Suprapubic skin (tissue), 4 donors: ENCODE data around the gene RNF11. TPM values are rescaled to one million over a fixed set of nuclear protein-coding genes. Genes with fewer than 3 reads are reported as not detected.
"Not testable (repeated sequence)": the region's sequence is repeated elsewhere in the genome, so short reads cannot be mapped to it uniquely, and the experiment has no call there.

Source experiments
- DNase-seq, 2 donors: peaks; one replicate each; pipeline ENCODE4 v3.0.0-alpha.2; 2019; ENCODE audit warnings: low spot score in 2 of 2
- H3K27ac ChIP-seq: fragments of 200-600 bp; sonication (generic); one replicate; pipeline ENCODE4 v1.5.1; 2019
- H3K27me3 ChIP-seq: fragments of 200-600 bp; sonication (generic); one replicate; pipeline ENCODE4 v1.5.1; 2019
- H3K36me3 ChIP-seq: fragments of 200-600 bp; sonication (generic); one replicate; pipeline ENCODE4 v1.5.1; 2019
- H3K4me1 ChIP-seq: fragments of 200-600 bp; sonication (generic); one replicate; pipeline ENCODE4 v1.5.1; 2019
- H3K4me3 ChIP-seq: fragments of 200-600 bp; sonication (generic); one replicate; pipeline ENCODE4 v1.5.1; 2019; ENCODE audit warnings: mild to moderate bottlenecking
- H3K9me3 ChIP-seq: fragments of 200-600 bp; sonication (generic); one replicate; pipeline ENCODE4 v1.5.1; 2019
- CTCF ChIP-seq, 2 donors: fragments of 200-600 bp in 1 of 2; fragments of 450-650 bp in 1 of 2; sonication (generic) in 1 of 2; IDR thresholded peaks; one replicate each; pipeline ENCODE4 v1.5.1; 2016 to 2019; ENCODE audit warnings: antibody characterized with exemption in 2 of 2, mild to moderate bottlenecking in 1 of 2, moderate library complexity in 1 of 2
- EP300 ChIP-seq: sonication (generic); formaldehyde crosslinking; IDR thresholded peaks from one replicate; pipeline ENCODE4 v1.6.1; 2017; ENCODE audit warnings: antibody characterized with exemption
- POLR2A ChIP-seq, 2 donors: fragments of 450-650 bp; IDR thresholded peaks; one replicate each; pipeline ENCODE4 v1.6.1; 2017; ENCODE audit warnings: antibody characterized with exemption in 2 of 2, mild to moderate bottlenecking in 2 of 2, moderate library complexity in 2 of 2
- POLR2AphosphoS5 ChIP-seq, 3 donors: sonication (generic); formaldehyde crosslinking; IDR thresholded peaks; one replicate each; pipeline ENCODE4 v1.6.1; 2017; ENCODE audit warnings: antibody characterized with exemption in 3 of 3
- WGBS: methylation state at CpG from one replicate; pipeline ENCODE4 v1.1.5; 2018; 5-methylcytosine and 5-hydroxymethylcytosine counted together
- total RNA-seq, 4 donors: library from RNA; depleted of rRNA; stranded (reverse); fragments of >200 nt; gene quantifications; one replicate each; pipeline ENCODE4 v1.1.0, GENCODE V29; 2016

RNF11 gene
- total RNA-seq, 4 donors from 2014 or later: 80.8 to 93.1 (median 81.5) TPM

- Histone ChIP-seq H3K4me3 (no peak overlapping the region), H3K4me1 (peaks cover 13% of the 10 kb centered on the region), H3K27me3 (no peaks in the 10 kb centered on the region), H3K9me3 (no peaks in the 10 kb centered on the region), H3K27ac (no peak overlapping the region), H3K36me3 (peaks cover 4% of the 10 kb centered on the region)
- WGBS: 94% methylated on average over 2 of the region's 2 CpGs
- TF ChIP-seq POLR2A (IDR thresholded peaks at IDR 0.05) (no peak), POLR2AphosphoS5 (IDR thresholded peaks at IDR 0.05) (no peak), CTCF (IDR thresholded peaks at IDR 0.05) (no peak), EP300 (no peak)
- DNase-seq: no peak
These were observed 10.9 kb downstream of the RNF11 start for GRCh38 chr1:51247022-51247421.

- no peaks in the 10 kb centered on the region for H3K27me3 ChIP-seq
- 53% methylated on average over 1 of the region's 1 CpG for WGBS
- H3K9me3 ChIP-seq: no peaks in the 10 kb centered on the region
- H3K4me3 ChIP-seq: no peak overlapping the region
- peaks cover 4% of the 10 kb centered on the region for H3K36me3 ChIP-seq
- no peak for DNase-seq
- no peak overlapping the region for H3K27ac ChIP-seq
- peaks cover 9% of the 10 kb centered on the region for H3K4me1 ChIP-seq
- TF ChIP-seq POLR2AphosphoS5 (IDR thresholded peaks at IDR 0.05) (no peak), EP300 (no peak), POLR2A (IDR thresholded peaks at IDR 0.05) (no peak), CTCF (IDR thresholded peaks at IDR 0.05) (no peak)
These were observed 11.4 kb downstream of the RNF11 start for GRCh38 chr1:51247499-51247898.

GRCh38 chr1:51249445-51249844 lies 13.4 kb downstream of the RNF11 start:
- Histone ChIP-seq H3K36me3 (peaks cover 4% of the 10 kb centered on the region), H3K27ac (no peak overlapping the region), H3K9me3 (no peaks in the 10 kb centered on the region), H3K4me3 (no peak overlapping the region), H3K4me1 (peaks cover 6% of the 10 kb centered on the region), H3K27me3 (no peaks in the 10 kb centered on the region)
- no peak for DNase-seq
- no peak for TF ChIP-seq POLR2A (IDR thresholded peaks at IDR 0.05)
- TF ChIP-seq CTCF (IDR thresholded peaks at IDR 0.05): no peak
- no peak for TF ChIP-seq POLR2AphosphoS5 (IDR thresholded peaks at IDR 0.05)
- TF ChIP-seq EP300: no peak
- 97% methylated on average over 1 of the region's 1 CpG for WGBS

GRCh38 chr1:51250729-51251128 lies 14.7 kb downstream of the RNF11 start:
- peaks cover 11% of the 10 kb centered on the region for H3K4me1 ChIP-seq

GRCh38 chr1:51251165-51251564 lies 15.1 kb downstream of the RNF11 start:
- peaks cover 11% of the 10 kb centered on the region for H3K4me1 ChIP-seq
- not testable (repeated sequence) for H3K27me3 ChIP-seq, H3K4me3 ChIP-seq, DNase-seq, H3K36me3 ChIP-seq, H3K9me3 ChIP-seq, H3K27ac ChIP-seq
- 99% methylated on average over 20 of the region's 20 CpGs for WGBS

More at GRCh38 chr1:51250729-51251128, 14.7 kb downstream of the RNF11 start:
- H3K27ac ChIP-seq, H3K27me3 ChIP-seq, H3K36me3 ChIP-seq, H3K9me3 ChIP-seq, DNase-seq, H3K4me3 ChIP-seq: not testable (repeated sequence)
- WGBS: 96% methylated on average over 9 of the region's 14 CpGs

- no peak overlapping the region for H3K27ac ChIP-seq
- TF ChIP-seq EP300: no peak
- TF ChIP-seq POLR2A (IDR thresholded peaks at IDR 0.05): no peak
- TF ChIP-seq POLR2AphosphoS5 (IDR thresholded peaks at IDR 0.05): no peak
- no peak for TF ChIP-seq CTCF (IDR thresholded peaks at IDR 0.05)
- H3K4me1 ChIP-seq: peaks cover 11% of the 10 kb centered on the region
- no peaks in the 10 kb centered on the region for H3K27me3 ChIP-seq
- H3K36me3 ChIP-seq: peaks cover 4% of the 10 kb centered on the region
- H3K4me3 ChIP-seq: no peak overlapping the region
- H3K9me3 ChIP-seq: no peaks in the 10 kb centered on the region
- no peak for DNase-seq
- WGBS: 92% methylated on average over 6 of the region's 6 CpGs
These were observed 16.3 kb downstream of the RNF11 start for GRCh38 chr1:51252366-51252765.
